ENCODE data around the gene NDFIP2. TPM values are rescaled to one million over a fixed set of nuclear protein-coding genes. Genes with fewer than 3 reads are reported as not detected.
"Not testable (repeated sequence)": the region's sequence is repeated elsewhere in the genome, so short reads cannot be mapped to it uniquely, and the experiment has no call there.

NDFIP2 gene
- total and polyA plus RNA-seq, 7 donors: 14.7 to 48.2 (median 28.3) TPM

- intact Hi-C loops (cut with DNase I): no loop called here
- Histone ChIP-seq H3K27ac (no peak overlapping the region), H3K9me3 (no peaks in the 10 kb centered on the region), H3K36me3 (ENCODE audit: insufficient read depth in 1 of 2, low read depth in 1 of 2) (no peaks in the 10 kb centered on the region), H3K4me3 (no peak overlapping the region), H3K27me3 (ENCODE audit: insufficient read depth in 3 of 3, low read length in 2 of 3) (no peaks in the 10 kb centered on the region), H3K4me1 (no peaks in the 10 kb centered on the region)
- no peak for TF ChIP-seq CTCF (IDR thresholded peaks at IDR 0.05)
- DNase-seq (no peak), ATAC-seq (no peak)
Observed at GRCh38 chr13:79591493-79591892, 110.5 kb downstream of the NDFIP2 start.

GRCh38 chr13:79593121-79593520, 112.2 kb downstream of the NDFIP2 start:
- H3K4me1 ChIP-seq: no peaks in the 10 kb centered on the region
- H3K27me3 ChIP-seq (ENCODE audit: insufficient read depth in 3 of 3, low read length in 2 of 3): no peaks in the 10 kb centered on the region
- 70 to 77% (median 71%) methylated on average over 2 of the region's 2 CpGs for WGBS, 3 donors
- H3K9me3 ChIP-seq: no peaks in the 10 kb centered on the region
- no peak overlapping the region for H3K27ac ChIP-seq
- H3K4me3 ChIP-seq: no peak overlapping the region
- ATAC-seq (no peak), DNase-seq (no peak)
- no peak for TF ChIP-seq CTCF (IDR thresholded peaks at IDR 0.05)
- intact Hi-C loops (cut with DNase I): no loop called here
- no peaks in the 10 kb centered on the region for H3K36me3 ChIP-seq (ENCODE audit: insufficient read depth in 1 of 2, low read depth in 1 of 2)

GRCh38 chr13:79593641-79594275, 112.8 kb downstream of the NDFIP2 start:
- intact Hi-C loops (cut with DNase I): no loop called here
- ATAC-seq: no peak
- TF ChIP-seq CTCF (IDR thresholded peaks at IDR 0.05): no peak
- WGBS, 3 donors: 21 to 33% (median 29%) methylated on average over 2 of the region's 2 CpGs
- Histone ChIP-seq H3K27me3 (ENCODE audit: insufficient read depth in 3 of 3, low read length in 2 of 3) (no peaks in the 10 kb centered on the region), H3K4me1 (no peaks in the 10 kb centered on the region), H3K27ac (no peak overlapping the region), H3K9me3 (no peaks in the 10 kb centered on the region), H3K4me3 (no peak overlapping the region), H3K36me3 (ENCODE audit: insufficient read depth in 1 of 2, low read depth in 1 of 2) (no peaks in the 10 kb centered on the region)
- no peak for DNase-seq

- 96 to 98% (median 97%) methylated on average over 26 to 33 of the region's 33 CpGs for WGBS, 3 donors
- ATAC-seq; H3K36me3 ChIP-seq (ENCODE audit: insufficient read depth in 1 of 2, low read depth in 1 of 2); H3K27me3 ChIP-seq (ENCODE audit: insufficient read depth in 3 of 3, low read length in 2 of 3); H3K9me3 ChIP-seq; H3K4me3 ChIP-seq; H3K4me1 ChIP-seq; intact Hi-C loops (cut with DNase I); DNase-seq; H3K27ac ChIP-seq: not testable (repeated sequence)
Observed at GRCh38 chr13:79600146-79600545, 119.2 kb downstream of the NDFIP2 start.

GRCh38 chr13:79602936-79603335, 122.0 kb downstream of the NDFIP2 start:
- Histone ChIP-seq H3K9me3 (peaks cover 3% of the 10 kb centered on the region), H3K4me1 (no peaks in the 10 kb centered on the region), H3K27ac (no peak overlapping the region), H3K4me3 (no peak overlapping the region), H3K27me3 (ENCODE audit: insufficient read depth in 3 of 3, low read length in 2 of 3) (no peaks in the 10 kb centered on the region), H3K36me3 (ENCODE audit: insufficient read depth in 1 of 2, low read depth in 1 of 2) (no peaks in the 10 kb centered on the region)
- DNase-seq (no peak), ATAC-seq (no peak)
- intact Hi-C loops (cut with DNase I): no loop called here
- 21 to 46% (median 36%) methylated on average over 2 of the region's 2 CpGs for WGBS, 3 donors
- TF ChIP-seq CTCF (IDR thresholded peaks at IDR 0.05): no peak

Data from psoas muscle (tissue), 8 donors.